ENCODE results near the gene KCNS1. TPM values are rescaled to one million over a fixed set of nuclear protein-coding genes. Genes with fewer than 3 reads are reported as not detected.

The KCNS1 gene
- total and polyA plus RNA-seq, 4 donors, result 0.45 to 3.0 (median 1.3) TPM

DNA sequence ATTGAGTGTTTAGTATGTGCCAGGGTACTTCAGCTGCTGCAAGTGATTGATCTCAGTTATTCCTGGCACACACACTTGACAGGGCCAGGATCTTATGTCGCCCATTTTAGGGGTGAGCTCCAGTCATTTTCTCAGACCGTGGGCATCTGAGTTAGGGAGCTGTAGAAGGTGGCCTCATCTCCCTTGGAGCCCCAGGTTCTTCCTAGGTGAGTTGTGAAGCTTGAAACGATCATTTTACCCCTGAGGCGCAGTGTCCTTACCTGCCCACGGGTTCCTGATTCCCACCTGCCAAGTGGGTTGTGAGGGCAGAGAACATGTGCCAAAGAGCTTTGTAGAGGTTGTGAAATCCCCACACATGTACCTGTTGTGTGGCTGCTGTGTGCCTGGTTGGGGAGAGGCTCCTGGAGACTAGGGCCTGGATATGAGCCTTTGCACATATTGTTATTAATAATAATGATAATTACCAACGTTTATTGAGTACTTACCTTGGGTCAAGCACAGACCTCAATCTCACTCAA lies 465 bp upstream of the KCNS1 start:
- no peak overlapping the region for H3K9ac ChIP-seq (ENCODE audit: insufficient read depth in 1 of 2, low read length in 2 of 2)
- H3K27ac ChIP-seq (ENCODE audit: low read depth in 1 of 2, low read length in 1 of 2), result no peak overlapping the region
- peaks cover 3 to 58% (median 46%) of the 10 kb centered on the region in 3 donors for H3K27me3 ChIP-seq (ENCODE audit: control insufficient read depth in 3 of 3, insufficient read depth in 3 of 3, low read length in 2 of 3)
- TF ChIP-seq, protein P1, sequence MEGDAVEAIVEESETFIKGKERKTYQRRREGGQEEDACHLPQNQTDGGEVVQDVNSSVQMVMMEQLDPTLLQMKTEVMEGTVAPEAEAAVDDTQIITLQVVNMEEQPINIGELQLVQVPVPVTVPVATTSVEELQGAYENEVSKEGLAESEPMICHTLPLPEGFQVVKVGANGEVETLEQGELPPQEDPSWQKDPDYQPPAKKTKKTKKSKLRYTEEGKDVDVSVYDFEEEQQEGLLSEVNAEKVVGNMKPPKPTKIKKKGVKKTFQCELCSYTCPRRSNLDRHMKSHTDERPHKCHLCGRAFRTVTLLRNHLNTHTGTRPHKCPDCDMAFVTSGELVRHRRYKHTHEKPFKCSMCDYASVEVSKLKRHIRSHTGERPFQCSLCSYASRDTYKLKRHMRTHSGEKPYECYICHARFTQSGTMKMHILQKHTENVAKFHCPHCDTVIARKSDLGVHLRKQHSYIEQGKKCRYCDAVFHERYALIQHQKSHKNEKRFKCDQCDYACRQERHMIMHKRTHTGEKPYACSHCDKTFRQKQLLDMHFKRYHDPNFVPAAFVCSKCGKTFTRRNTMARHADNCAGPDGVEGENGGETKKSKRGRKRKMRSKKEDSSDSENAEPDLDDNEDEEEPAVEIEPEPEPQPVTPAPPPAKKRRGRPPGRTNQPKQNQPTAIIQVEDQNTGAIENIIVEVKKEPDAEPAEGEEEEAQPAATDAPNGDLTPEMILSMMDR (IDR thresholded peaks at IDR 0.05; ENCODE audit: control extremely low read depth, extremely low read depth), result no peak
- ATAC-seq (ENCODE audit: insufficient read depth, low FRiP score) (no peak), DNase-seq (no peak)
- H3K9me3 ChIP-seq (ENCODE audit: control insufficient read depth in 4 of 4, insufficient read depth in 3 of 4, low read length in 3 of 4), result peaks cover 0 to 3% (median 1%) of the 10 kb centered on the region in 4 donors
- H3K4me3 ChIP-seq, result no peak overlapping the region
- H3K4me1 ChIP-seq (ENCODE audit: control insufficient read depth in 5 of 5, insufficient read depth in 5 of 5, low read length in 5 of 5), result peaks cover 0 to 14% (median 0%) of the 10 kb centered on the region in 5 donors
- WGBS, 2 donors, result 60 to 74% methylated on average over 6 of the region's 6 CpGs
- H3K36me3 ChIP-seq (ENCODE audit: control insufficient read depth in 4 of 4, insufficient read depth in 4 of 4, low read length in 4 of 4), result no peaks in the 10 kb centered on the region

DNA sequence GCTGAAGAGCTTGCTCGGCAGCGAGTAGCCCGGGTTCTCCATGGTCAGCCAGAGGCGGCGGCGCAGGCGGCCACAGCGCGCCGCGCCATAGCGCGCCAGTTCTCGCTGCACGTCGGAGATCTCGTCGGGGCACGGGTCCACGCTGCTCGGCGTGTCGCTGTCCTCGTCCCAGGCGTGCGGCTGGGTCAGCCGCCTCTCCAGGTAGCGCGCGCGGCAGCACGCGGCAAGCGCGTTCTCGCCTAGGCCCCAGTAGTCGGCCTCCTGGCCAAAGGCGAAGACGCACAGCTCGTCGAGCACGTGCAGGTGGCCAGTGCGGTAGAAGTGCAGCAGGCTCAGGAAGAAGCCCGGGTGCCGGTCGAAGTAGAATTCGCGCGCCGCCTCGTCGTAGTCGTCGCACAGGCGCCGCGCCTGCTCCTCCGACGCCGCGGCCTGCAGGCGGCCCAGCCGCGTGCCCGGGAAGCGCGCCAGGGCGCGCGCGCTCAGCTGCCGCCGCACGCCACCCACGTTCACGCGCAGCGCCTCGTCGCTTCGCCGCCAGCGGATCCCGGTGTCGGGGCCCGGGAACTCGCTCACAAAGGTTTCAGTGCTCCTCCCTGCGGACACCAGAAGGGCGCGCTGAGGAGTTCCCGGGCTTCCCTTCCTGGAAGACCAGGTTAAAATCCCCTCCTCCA lies 2.7 kb downstream of the KCNS1 start:
- no peak overlapping the region for H3K9ac ChIP-seq (ENCODE audit: insufficient read depth in 1 of 2, low read length in 2 of 2)
- no peaks in the 10 kb centered on the region for H3K36me3 ChIP-seq (ENCODE audit: control insufficient read depth in 4 of 4, insufficient read depth in 4 of 4, low read length in 4 of 4)
- TF ChIP-seq, protein P1 (IDR thresholded peaks at IDR 0.05; ENCODE audit: control extremely low read depth, extremely low read depth), result no peak
- H3K9me3 ChIP-seq (ENCODE audit: control insufficient read depth in 4 of 4, insufficient read depth in 3 of 4, low read length in 3 of 4), result peaks cover 0 to 5% (median 0%) of the 10 kb centered on the region in 4 donors
- ATAC-seq (ENCODE audit: insufficient read depth, low FRiP score) (no peak), DNase-seq (peak; percentile 37 to 72 (median 57))
- H3K4me1 ChIP-seq (ENCODE audit: control insufficient read depth in 5 of 5, insufficient read depth in 5 of 5, low read length in 5 of 5), result peaks cover 0 to 14% (median 0%) of the 10 kb centered on the region in 5 donors
- H3K4me3 ChIP-seq, result no peak overlapping the region
- no peak overlapping the region for H3K27ac ChIP-seq (ENCODE audit: low read depth in 1 of 2, low read length in 1 of 2)
- H3K27me3 ChIP-seq (ENCODE audit: control insufficient read depth in 3 of 3, insufficient read depth in 3 of 3, low read length in 2 of 3), result peaks cover 3 to 59% (median 45%) of the 10 kb centered on the region in 3 donors
- WGBS, 2 donors, result 5 to 16% methylated on average over 81 to 91 of the region's 91 CpGs

DNA sequence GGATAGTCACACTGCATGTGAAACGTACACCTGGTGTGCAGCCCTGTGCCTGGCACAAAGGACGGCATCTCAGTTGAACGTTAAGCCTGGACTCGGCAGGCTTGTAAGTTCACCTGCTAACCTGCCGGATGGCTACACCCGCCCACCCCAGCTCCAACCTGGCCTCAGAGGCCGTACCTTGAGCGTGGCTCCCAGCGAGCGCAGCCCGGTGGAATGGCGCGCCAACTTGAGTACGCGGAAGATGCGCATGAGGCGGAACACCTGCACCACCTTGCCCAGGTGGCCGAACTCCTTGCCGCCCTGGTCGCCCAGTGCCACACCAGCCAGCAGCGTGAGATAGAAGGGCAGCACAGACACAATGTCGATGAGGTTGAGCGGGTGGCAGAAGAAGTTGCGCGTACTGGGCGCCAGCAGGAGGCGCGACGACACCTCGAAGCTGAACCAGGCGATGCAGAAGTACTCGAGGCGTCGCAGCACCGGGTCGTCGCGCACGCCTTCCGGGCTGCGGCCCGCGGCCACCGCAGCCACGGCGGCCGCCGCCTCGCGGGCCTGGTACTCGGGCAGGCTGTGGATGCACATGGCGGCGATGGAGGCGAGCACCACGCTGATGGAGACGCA lies 3.3 kb downstream of the KCNS1 start:
- DNase-seq, result peak in 2 of 3 donors; percentile 46 to 50
- H3K4me3 ChIP-seq, result no peak overlapping the region
- H3K27me3 ChIP-seq (ENCODE audit: control insufficient read depth in 3 of 3, insufficient read depth in 3 of 3, low read length in 2 of 3), result peaks cover 3 to 56% (median 45%) of the 10 kb centered on the region in 3 donors
- TF ChIP-seq, protein P1 (IDR thresholded peaks at IDR 0.05; ENCODE audit: control extremely low read depth, extremely low read depth), result no peak
- H3K9ac ChIP-seq (ENCODE audit: insufficient read depth in 1 of 2, low read length in 2 of 2), result no peak overlapping the region
- H3K4me1 ChIP-seq (ENCODE audit: control insufficient read depth in 5 of 5, insufficient read depth in 5 of 5, low read length in 5 of 5), result peaks cover 0 to 14% (median 0%) of the 10 kb centered on the region in 5 donors
- ATAC-seq (ENCODE audit: insufficient read depth, low FRiP score), result no peak
- no peaks in the 10 kb centered on the region for H3K36me3 ChIP-seq (ENCODE audit: control insufficient read depth in 4 of 4, insufficient read depth in 4 of 4, low read length in 4 of 4)
- H3K9me3 ChIP-seq (ENCODE audit: control insufficient read depth in 4 of 4, insufficient read depth in 3 of 4, low read length in 3 of 4), result peaks cover 0 to 5% (median 0%) of the 10 kb centered on the region in 4 donors
- H3K27ac ChIP-seq (ENCODE audit: low read depth in 1 of 2, low read length in 1 of 2), result no peak overlapping the region
- WGBS, 2 donors, result 25 to 31% methylated on average over 51 to 56 of the region's 56 CpGs
